NCI-H460 (cell line): Measurements from ENCODE around the gene GDI1. TPM values are rescaled to one million over a fixed set of nuclear protein-coding genes. Genes with fewer than 3 reads are reported as not detected.
"Not testable (repeated sequence)": the region's sequence is repeated elsewhere in the genome, so short reads cannot be mapped to it uniquely, and the experiment has no call there.

Experiments
- DNase-seq: peaks from one replicate; pipeline ENCODE4 v3.0.0-alpha.2; 2016; ENCODE audit warnings: low read depth; ENCODE audit errors: extremely low read depth
- polyA plus RNA-seq: library from polyadenylated mRNA; depleted of rRNA; stranded (reverse); fragments of >200 nt; gene quantifications from 2 replicates; pipeline ENCODE4 v1.2.3, GENCODE V29; 2014; cell fraction: nucleus; rRNA removed
- total RNA-seq: library from RNA; depleted of rRNA; stranded (reverse); fragments of >200 nt; shearing (Covaris generic); gene quantifications from 2 replicates; pipeline ENCODE4 v1.2.3, GENCODE V29; 2014; rRNA removed

GDI1 gene
- 99.9 and 117 TPM in 2 replicates for total RNA-seq
- polyA plus RNA-seq = 234 and 246 TPM in 2 replicates

GRCh38 chrX:154436983-154437752, at the start of gene GDI1:
Gene GDI1 (plus strand): TSS chrX:154437154. CDS start chrX:154437255, 101 bp downstream.
- DNase-seq = peak; percentile 30

- not testable (repeated sequence) for DNase-seq
Observed at GRCh38 chrX:154388094-154388493, 48.9 kb upstream of the GDI1 start.

- not testable (repeated sequence) for DNase-seq
Observed at GRCh38 chrX:154388649-154389048, 48.3 kb upstream of the GDI1 start.

DNA sequence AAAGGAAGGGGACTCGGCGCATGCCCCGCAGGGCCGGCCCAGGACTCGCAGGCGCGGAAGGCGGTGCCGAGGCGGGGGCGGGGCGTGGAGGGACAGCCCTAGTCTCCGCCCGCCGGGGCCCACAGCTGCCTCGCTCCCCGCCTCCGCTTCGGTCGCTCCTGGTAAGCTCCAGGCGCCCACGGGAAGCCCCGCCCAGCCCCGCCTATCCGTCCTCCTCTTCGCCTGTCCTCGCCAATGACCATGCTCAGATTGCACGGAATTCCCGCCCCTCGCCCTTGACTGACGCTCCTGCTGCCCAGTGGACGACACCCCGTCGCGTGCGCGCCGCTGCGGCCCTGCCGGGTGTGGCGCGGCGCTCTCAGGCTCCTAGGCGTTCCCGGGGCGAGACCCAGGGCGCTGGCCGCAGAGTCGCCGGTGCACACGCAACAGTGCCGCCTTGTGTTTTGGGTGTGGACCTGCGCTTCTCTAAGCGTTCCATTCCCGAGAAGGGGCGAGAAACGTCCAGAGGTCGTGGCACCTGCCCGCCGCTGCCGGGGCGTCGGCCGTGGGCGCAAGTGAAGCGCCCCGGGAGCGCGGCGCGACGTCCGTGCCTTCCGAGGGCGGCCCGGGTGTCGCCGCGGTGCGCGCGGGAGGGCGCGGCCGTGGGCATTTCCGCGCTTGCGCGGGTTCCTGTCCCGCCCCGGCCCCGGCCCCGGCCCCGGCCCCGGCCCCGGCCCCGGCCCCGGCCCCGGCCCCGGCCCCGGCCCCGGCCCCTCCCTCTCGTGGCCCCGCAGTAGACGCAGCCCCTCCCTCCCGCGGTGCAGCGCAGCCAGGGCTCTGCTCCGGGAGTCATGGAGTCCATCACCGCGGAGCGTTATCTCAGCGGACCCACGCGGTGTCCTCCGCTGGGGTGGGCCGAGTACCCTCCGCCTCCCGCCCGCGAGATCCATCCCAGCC, 46.9 kb upstream of the GDI1 start:
- DNase-seq = not testable (repeated sequence)

DNA sequence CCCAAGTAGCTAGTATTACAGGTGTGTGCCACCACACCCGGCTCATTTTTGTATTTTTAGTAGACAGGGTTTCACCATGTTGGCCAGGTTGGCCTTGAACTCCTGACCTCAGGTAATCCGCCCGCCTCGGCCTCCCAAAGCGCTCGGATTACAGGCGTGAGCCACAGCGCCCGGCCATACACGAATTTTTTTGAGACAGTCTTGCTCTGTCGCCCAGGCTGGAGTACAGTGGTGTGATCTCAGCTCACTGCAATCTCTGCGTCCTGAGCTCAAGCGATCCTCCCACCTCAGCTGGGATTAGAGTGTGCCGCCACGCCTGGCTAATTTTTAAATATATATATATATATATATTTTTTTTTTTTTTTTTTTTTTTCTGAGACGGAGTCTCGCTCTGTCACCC, 40.6 kb upstream of the GDI1 start:
- DNase-seq = not testable (repeated sequence)

DNA sequence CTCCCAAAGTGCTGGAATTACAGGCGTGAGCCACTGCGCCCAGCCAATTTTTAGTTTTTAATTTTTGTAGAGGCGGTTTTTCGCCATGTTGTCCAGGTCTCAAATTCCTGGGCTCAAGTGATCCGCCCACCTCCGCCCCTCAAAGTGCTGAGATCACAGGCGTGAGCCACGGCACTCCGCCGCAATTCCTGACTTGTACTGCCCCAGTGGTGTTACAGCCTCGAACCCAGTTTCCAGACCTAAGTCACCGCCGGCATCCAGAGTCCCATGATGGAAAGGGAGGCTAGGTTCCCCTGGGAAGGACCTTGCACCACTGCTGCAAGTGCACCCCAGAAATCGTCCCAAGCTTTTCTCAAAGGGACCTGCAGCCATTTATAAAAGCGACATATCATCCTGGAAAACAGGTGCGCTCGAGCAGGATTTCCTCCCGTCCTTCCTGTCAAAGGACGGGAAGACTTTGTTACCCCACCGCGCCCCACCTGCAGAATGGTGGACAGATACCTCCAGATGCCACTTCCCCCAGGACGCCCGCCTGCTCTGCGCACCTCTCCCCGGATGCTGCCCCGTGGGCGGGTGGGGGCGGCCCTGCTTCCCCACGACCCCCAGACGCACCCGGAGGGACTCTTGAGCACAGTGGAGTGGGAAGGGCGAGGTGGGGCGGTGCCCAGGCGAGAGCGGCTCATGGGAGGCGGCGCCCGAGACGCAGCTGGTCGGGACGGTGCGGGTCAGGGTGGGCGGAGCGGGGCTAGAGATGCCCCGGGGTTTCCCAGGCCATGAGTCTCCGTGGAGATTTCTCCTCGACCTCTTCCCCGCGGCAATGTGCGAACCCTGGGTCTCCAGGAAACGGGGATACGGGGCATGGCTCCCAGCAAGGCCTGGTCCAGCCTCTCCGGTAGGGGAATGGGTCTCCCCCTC, 39.7 kb upstream of the GDI1 start:
- peak; percentile 72 for DNase-seq

DNA sequence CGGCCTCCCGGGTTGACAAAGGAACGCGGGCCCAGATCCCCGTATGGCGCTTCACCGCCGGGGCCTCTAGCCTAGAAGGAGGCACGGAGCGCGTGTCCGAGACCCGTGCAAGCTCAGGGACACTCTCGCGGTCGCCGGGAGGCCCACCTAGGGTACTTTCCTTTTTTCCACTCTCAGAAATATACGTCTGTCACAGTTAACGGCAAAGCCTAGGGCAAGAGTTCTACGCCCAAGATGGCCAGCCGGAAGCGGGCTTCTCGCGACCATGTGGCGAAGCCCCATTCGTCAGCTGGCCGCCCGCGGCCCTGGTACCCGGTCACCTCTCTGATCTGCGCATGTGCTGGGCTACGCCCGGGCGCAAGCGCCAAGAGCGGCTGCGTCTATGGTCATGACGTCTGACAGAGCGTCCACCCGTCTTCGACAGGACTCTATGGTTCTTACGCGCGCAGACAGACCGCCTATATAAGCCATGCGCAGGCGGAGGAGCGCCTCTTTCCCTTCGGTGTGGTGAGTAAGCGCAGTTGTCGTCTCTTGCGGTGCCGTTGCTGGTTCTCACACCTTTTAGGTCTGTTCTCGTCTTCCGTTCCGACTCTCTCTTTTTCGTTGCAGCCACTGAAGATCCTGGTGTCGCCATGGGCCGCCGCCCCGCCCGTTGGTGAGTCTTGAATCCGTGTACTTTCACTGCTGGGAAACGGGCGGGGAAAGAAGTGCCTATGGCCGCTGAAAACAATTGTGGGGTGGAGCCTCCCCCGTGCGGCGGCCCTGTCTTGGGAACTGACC, 38.9 kb upstream of the GDI1 start, which contains the start of gene RPL10:
Gene RPL10, plus strand, starts transcription at position 490 of the 780 bp plus-strand sequence. Its CDS starts 143 bp downstream, at position 633.
- DNase-seq = peak; percentile 97

GRCh38 chrX:154398668-154399526, 38.1 kb upstream of the GDI1 start:
- DNase-seq = peak; percentile 72

- no peak for DNase-seq
Observed at GRCh38 chrX:154399527-154400368, 37.2 kb upstream of the GDI1 start.

DNA sequence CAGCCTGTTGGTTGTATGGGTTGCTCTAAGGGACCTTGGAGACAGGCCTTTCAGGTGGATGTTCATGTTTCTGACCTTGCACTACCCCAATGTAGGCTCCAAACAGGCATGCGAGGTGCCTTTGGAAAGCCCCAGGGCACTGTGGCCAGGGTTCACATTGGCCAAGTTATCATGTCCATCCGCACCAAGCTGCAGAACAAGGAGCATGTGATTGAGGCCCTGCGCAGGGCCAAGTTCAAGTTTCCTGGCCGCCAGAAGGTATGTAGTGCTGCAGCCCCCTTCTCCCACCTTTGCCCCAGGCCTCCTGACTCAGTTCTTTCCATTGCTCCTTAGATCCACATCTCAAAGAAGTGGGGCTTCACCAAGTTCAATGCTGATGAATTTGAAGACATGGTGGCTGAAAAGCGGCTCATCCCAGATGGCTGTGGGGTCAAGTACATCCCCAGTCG, 36.6 kb upstream of the GDI1 start:
- not testable (repeated sequence) for DNase-seq

DNA sequence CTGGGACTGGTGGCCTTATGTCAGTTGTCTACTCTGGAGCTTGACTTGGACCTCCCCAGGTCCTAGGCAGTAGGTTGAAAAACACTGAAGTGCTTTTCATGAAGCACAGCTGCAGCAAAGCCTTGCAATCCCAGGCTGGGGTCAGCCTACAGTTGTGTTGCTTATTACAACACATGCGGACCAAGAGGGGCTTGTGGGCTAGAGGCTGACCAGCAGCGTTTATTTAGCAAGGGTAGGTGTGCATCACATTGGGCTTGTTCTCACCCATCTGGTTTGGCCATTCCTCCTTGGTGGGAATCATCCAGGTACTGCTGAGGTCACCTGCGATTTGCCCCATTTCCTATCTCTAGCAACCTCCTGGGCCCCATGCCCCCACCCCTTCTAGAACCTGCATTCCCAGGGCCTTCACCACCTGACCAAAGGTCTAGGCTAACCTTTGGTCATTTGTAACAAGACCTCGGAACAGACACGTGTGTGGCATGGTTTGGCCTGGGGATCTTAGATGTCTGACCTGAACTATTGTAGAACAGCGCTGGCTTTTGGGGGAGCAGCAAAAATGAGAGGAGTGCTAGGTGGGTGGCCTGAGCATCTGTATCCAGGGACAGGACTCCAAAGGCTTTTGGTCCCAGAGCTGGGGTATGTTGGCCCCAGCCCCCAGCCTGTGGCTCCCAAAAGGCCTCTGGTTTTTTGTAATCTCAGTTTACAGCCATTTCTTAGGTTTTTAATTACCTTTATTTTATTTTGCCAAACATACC, 35.7 kb upstream of the GDI1 start:
- DNase-seq = peak; percentile 49

DNA sequence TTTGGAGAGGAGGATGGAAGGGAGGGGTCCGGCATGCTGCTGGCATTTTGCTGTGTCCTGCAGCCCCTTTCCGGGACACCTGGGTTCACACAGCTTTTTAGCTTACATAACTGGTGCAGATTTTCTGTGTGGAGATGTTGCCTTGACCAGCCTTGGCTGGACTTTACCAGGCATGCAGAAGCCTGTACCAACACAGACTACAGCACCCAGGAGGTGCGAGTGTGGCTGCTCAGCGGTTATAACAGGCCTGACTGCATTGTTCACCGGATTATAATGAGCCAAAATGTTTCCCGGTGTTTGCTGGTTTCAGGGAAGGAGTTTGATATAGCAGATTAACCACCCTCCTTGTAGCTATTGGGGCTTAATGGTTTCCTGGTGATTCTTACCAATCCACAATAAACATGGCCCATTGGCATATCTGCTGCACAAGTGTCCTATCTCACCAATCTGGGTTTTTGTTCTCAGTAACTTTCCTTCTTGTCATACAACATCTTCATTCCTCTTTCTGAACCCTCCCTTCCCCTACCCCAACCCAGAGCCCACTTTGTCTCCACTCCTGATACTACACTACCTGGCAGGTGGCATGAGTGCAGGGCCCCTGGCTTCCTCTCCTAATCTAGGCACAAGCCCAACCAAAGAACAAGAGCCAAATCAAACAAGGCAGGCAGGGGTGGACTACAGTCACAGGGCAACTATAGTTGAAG, 34.9 kb upstream of the GDI1 start:
- DNase-seq = no peak

DNA sequence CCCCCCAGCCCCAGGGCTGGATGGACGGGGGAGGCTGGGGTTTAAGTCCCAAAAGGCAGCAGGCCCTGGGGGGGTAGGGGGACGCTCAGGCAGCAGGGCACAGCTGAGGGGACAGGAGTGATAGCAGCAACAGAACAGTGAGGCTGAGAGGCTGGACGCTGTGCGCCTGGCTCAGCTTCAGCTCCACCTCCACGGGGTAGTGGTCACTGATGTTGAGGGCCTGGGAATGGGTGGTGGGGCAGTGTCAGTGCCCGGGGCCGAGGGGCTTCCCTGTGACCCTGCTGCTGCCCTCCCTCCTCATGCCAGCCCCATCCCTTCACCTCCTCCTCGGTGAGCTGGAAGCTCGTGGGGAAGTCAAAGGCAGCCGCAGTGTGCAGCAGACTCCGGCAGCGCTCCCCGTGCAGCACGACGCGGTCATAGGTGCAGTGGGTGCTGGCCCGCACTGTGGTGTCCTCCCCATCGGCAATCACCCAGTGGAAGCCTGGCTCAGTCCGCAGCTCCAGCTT, 34.3 kb upstream of the GDI1 start:
- no peak for DNase-seq

DNA sequence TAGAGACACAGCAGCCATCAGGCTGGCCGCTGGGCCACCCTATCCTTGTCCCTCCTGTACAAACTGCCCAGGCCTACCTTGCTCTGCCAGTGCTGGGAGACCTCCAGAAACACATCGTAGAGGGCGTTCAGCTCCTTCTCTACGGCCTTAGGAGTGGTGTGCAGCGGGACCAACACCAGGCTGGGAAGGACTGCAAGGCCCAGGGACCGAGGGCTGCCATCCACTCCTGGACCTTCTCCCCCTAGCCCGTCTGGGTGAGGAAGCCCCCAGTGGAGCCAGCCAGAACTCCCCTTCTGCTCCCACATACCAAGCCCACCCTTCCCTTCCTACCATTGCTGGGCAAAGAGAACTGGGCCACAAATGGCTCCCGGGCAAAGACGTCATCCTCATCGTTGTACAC, 33.8 kb upstream of the GDI1 start:
- DNase-seq = no peak

GRCh38 chrX:154403858-154404257, 33.1 kb upstream of the GDI1 start:
- no peak for DNase-seq

- DNase-seq = no peak
Observed at GRCh38 chrX:154404625-154405192, 32.2 kb upstream of the GDI1 start.
